Cortex of kidney (tissue), 1 donor: ENCODE measurements around the gene AGTPBP1.
A peak's percentile ranks its signal among the peaks of the same experiment; 100 is the strongest.
"Not testable (repeated sequence)": the region's sequence is repeated elsewhere in the genome, so short reads cannot be mapped to it uniquely, and the experiment has no call there.

Experiments
- DNase-seq: peaks from one replicate; lab custom pipeline; 2025; lab: John Stamatoyannopoulos, UW

Gene AGTPBP1, protein sequence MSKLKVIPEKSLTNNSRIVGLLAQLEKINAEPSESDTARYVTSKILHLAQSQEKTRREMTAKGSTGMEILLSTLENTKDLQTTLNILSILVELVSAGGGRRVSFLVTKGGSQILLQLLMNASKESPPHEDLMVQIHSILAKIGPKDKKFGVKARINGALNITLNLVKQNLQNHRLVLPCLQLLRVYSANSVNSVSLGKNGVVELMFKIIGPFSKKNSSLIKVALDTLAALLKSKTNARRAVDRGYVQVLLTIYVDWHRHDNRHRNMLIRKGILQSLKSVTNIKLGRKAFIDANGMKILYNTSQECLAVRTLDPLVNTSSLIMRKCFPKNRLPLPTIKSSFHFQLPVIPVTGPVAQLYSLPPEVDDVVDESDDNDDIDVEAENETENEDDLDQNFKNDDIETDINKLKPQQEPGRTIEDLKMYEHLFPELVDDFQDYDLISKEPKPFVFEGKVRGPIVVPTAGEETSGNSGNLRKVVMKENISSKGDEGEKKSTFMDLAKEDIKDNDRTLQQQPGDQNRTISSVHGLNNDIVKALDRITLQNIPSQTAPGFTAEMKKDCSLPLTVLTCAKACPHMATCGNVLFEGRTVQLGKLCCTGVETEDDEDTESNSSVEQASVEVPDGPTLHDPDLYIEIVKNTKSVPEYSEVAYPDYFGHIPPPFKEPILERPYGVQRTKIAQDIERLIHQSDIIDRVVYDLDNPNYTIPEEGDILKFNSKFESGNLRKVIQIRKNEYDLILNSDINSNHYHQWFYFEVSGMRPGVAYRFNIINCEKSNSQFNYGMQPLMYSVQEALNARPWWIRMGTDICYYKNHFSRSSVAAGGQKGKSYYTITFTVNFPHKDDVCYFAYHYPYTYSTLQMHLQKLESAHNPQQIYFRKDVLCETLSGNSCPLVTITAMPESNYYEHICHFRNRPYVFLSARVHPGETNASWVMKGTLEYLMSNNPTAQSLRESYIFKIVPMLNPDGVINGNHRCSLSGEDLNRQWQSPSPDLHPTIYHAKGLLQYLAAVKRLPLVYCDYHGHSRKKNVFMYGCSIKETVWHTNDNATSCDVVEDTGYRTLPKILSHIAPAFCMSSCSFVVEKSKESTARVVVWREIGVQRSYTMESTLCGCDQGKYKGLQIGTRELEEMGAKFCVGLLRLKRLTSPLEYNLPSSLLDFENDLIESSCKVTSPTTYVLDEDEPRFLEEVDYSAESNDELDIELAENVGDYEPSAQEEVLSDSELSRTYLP

DNA sequence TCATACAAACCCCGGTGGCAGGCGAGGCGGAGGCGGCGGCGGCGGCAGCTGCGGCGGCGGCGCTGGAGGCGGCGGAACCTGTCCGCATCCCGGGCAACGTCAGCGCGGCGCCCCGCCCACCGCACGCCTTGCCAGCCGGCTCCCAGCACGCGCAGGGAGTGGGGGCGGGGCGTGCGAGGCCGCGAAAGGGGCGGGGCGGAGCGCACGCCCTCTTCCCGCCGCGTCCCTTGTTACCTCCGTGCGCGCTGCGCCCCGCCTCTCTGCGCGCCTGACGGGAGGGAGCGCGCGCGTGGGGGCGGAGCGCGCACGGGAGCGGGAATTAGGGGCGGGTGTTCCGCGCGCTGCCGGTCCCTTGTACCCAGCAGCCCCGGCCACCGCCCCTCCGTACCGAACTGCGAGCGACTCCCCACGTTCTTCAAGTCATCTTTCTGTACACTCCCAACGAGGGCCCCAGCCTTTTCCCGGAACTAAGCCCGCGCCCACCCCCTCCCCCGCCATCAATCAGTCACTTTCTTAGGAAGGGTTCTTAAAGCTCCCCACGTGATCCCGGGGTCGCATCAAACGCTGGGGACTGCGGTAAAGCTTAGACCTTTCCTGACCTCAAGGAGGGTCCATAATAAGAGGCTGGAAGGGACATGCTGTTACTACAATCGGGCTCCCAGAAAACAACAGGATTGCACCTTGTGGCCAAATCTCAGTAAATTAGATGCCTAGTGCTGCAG lies at the start of gene AGTPBP1:
Gene AGTPBP1 (minus strand): TSS at position 80 of the 722 bp plus-strand sequence. CDS start 29,421 bp downstream, outside the sequence.
- peak; percentile 61 for DNase-seq

DNA sequence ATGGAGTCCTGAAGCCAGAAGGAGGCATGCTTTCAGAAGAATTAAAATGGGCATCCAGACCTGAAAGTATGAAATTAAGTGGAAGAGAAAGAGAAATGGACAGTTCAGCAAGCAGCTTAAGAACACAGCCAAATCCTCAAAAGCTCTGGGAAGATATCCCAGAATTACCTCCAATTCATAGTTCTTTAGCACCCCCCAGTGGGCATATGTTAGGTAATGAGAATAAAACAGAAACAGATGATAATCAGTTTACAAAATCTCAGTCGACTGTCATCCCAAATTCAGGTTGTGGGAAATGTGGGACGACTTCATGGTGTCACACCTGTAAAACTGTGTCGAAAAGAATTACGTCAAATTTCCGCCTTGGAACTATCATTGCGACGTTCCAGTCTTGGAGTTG lies 44.4 kb upstream of the AGTPBP1 start:
- DNase-seq, result not testable (repeated sequence)

DNA sequence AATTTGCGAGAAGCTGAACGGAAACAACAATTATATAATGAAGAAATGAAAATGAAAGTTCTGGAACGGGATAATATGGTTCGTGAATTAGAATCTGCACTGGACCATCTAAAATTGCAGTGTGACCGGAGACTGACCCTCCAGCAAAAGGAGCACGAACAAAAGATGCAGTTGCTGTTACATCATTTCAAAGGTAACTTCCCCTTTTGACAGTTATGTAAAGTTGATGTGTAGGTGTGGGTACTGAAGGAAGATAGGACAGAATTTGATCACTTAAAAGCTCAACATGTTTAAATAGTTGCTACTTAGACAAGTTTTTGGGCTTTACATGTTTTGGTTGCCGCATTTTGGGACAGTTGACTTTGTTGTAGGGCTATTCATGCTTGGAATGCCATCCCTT lies 32.1 kb upstream of the AGTPBP1 start:
- not testable (repeated sequence) for DNase-seq

DNA sequence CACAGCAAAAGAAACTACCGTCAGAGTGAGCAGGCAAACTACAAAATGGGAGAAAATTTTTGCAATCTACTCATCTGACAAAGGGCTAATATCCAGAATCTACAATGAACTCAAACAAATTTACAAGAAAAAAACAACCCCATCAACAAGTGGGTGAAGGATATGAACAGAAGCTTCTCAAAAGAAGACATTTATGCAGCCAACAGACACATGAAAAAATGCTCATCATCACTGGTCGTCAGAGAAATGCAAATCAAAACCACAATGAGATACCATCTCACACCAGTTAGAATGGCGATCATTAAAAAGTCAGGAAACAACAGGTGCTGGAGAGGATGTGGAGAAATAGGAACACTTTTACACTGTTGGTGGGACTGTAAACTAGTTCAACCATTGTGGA lies 20.0 kb upstream of the AGTPBP1 start:
- DNase-seq, result not testable (repeated sequence)

DNA sequence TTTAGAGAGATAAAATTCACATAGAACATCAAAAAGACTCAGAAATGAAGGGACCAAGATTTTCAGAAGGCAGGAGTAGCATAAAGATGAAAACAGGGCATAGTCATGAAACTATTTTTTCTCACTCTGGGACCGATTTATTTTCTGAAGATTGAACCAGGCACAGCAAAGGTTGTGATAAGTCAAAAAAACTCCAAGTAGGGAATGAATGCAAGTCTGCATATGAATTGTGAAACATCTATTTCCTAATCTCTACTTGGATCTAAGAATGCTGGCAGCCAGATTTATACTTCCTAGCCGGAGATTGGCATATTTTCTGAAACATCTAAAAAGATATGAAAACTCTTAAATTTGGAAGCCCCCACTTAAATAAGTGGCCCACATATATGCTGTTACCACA lies 16.0 kb upstream of the AGTPBP1 start:
- DNase-seq, result not testable (repeated sequence)

DNA sequence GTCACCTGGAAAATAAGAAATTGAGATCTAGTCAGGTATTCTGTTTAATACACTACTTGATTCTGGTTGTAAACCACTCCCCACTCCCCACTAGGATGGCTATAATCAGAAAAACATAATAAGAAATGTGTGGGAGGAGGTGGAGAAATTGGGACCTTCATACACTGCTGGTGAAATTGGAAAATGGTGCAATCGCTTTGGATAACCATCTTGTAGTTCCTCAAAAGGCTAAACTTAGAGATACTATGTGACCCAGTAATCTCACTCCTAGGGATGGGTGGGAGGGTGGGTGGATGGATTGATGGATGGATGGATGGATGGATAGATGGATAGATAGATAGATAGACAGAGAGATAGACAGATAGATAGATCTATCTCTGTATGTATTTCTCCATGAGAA lies 14.5 kb upstream of the AGTPBP1 start:
- not testable (repeated sequence) for DNase-seq

DNA sequence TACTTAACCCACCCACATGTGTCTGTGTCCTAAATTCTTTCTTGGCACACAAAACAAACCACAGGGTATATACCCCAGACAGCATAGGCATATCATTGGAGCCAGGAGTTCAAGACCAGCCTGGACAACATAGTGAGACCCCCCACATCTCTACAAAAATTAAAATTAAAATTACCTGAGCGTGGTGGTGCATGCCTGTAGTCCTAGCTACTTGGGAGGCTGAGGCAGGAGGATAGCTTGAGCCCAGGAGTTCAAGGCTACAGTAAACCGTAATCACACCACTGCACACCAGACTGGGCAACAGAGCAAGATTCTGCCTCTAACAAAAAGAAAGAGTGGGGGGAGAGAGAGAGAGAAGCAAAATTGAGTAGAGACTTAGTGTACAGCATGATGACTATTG lies 4.6 kb upstream of the AGTPBP1 start:
- DNase-seq, result no peak

DNA sequence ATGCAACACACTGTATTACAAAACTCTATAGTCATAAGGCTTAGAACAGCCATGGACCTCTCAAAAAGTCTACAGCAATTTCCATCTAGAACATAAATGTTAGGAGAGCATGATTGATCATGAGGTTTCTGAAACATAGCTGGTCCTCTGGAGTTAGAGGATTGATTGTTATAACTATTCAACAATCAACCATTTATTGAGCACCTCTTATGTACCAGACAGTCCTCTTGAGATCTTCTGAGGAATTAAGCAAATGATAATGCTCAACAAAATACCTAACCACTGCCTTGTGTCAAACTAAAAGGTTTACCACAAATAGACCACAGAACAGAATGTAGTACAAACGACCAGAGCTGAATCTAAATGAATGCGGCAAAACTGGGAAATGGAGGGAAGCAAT lies 3.4 kb upstream of the AGTPBP1 start:
- DNase-seq, result no peak

DNA sequence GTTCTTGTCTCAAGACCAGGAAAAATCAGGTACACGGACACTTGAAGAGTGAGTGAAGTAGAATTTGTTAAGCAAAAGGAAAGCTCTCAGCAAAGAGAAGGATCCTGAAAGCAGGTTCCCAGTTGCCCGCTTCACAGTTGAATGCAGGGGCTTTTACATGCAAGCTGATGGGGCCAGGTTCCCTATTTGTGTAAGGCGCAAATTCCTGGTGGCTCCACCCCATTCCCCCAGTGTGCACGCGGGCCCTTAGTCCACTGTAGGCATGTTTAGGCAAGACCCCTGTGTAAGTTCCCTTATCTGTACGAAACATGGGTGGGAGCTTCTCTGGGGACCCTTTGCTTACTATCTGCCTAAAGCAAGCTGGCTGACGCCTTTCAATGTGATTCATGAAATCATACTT lies 2.7 kb upstream of the AGTPBP1 start:
- no peak for DNase-seq

DNA sequence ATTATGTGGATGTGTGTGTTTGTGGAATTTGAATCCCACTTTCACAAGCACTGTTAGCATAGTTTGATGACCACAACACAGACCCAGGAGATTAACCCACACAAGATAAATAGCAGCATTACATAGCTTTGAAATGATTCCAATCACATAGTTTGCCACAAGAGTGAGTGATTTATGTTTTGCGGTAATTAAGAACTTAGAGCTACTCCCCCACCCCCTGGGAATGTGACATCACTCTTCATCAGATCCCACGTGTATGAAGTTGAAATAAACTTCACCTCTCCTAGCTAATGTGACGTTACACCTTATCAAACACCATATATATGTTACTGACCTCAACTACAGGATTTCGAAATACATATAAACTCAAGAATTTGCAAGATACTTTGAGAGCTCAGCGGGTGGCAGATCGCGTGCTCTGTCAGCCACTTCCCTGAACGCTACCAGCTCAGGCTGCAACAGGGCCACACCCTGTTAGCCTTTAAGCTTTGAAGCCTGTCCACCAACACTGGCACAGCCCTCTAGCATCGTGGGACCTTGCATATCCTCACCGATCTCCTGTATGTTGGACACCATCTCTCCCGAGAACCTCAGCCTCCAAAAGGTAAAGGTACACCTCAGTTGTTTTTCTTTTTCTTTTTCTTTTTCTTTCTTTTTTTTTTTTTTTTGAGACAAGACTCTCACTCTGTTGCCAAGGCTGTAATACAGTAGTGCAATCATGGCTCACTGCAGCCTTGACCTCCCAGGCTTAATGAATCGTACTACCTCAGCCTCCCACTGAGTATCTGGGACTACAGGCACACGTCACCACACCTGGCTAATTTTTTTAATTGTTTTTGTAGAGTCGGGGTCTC lies 1.7 kb upstream of the AGTPBP1 start:
- DNase-seq, result no peak

DNA sequence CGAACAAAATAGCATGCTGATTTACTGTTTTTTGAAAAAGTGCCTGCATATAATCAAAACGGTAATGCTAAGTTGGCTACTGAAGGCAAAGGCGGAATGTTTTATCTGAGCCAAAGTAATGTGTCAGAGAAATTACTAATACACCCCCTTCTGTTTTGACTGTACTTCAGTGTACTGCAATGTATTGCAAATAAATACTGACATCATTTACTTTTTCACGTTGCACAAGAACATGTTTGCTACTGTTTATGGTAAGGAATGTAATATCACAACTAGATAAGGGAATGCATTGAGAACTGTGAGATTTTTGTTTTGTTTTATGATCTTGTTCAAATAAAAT lies 813 bp upstream of the AGTPBP1 start:
- no peak for DNase-seq

DNA sequence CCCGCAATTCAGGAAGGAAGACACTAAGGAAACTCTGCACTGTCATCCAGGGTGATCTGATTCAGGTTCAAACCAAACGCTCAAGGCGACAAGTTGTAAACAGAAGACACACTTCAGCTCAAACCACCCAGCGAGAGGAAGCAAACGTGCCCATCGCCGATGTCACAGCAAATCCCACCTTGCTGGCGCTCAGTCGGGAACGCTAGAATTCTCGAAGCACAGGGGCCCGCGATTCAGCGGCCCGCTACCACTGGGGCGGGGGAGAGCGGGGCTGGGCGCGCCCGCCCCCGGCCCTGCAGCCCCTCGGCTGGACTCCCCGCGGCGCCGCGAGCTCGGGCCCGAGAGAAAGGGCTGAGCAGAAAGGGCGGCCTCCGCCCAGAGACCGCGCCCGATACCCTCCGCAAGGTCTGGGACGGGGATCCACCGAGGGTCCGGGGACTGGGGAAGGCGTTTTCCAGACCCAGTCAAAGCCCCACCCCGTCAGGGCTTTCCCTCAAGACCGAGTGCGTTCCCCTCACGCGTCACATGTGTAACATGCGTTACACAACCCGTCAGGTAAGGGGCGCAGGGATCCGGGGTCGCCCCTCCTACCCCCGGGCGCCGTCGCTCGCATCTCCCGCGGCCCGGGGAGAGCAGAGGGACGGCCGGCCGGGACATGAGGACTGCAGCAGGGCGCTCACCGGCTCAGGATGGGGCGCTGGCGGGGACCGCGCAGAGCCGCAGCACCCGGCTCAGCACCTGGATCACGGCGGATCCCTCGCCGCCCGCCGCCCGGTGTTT lies 469 bp downstream of the AGTPBP1 start:
- no peak for DNase-seq

DNA sequence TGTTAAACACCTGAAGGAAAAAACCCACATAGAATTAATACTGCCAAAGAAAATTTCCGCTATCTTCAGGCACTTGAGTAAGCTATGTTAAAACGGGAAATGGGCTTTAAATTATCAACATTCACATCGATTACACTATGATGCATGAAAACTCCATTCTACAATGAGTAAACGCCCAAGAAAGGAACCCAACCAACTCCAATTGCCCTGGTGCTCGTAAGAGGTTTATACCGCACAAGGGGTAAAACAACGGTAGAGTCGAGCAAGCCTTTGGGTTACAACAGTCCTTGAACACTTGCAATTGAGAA lies 1.0 kb downstream of the AGTPBP1 start:
- DNase-seq, result no peak

DNA sequence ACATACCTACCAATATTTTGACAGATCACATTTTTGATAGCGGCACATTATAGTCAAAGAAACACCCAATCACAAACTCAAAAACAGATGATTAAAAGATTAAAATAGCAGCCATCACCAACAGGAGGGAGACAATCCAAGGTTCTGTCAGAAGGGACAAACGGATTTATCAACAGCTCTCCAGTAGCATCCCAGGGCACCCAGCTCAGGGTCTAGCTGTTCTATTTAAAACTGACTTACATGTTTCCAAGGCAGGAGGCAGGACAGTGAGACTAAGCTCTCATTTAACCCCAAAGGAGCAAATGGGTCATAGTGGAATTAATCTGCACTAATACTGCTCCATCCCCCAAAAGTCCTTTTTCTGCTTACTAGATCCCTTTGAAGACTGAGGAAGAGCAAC lies 3.2 kb downstream of the AGTPBP1 start:
- no peak for DNase-seq

DNA sequence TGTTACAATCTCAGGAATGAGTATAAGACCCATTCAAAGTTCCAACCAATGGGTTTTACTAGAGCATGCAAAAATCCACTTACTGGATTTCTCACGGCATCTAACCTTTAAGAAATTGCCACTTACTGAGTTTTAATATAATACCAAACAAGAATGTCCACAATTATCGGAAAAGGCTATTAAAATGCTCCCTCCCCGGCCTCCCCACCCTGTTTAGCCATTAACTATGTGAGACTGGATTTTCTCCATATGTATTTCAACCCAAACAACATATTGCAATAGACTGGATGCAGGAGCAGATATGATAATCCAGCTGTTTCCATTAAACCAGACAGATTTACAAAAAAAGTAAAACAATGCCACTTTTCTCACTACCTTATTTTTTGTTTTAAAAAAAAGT lies 4.1 kb downstream of the AGTPBP1 start:
- DNase-seq, result no peak

DNA sequence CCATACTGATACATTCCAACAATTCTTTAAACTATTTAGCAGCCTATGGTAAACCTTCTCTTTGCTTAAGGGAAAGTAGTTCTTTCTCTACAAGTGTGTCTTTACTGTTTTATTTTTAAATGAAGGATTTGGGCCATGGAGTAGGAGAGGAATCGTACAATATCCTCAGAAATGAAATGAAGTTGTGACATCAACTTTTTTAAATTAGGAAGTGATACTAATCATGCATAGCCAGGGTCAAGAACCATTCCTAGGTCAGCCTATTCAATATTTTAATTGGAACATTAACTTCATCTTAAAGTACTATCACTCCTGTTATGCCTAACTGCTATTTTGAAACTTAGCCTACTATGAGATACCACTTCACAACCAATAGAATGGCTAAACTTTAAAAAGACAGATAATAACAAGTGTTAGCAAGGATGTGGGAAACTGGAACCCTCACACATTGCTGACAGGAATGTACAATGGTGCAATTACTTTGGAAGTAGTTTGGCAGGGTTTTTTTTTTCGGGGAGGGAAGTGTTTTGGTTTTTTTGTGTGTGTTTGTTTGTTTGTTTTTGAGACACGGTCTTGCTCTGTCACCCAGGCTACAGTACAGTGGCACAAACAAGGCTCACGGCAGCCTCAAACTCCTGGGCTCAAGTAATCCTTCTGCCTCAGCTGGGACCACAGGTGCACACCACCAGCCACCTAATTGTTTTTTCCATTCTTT lies 10.7 kb downstream of the AGTPBP1 start:
- no peak for DNase-seq

DNA sequence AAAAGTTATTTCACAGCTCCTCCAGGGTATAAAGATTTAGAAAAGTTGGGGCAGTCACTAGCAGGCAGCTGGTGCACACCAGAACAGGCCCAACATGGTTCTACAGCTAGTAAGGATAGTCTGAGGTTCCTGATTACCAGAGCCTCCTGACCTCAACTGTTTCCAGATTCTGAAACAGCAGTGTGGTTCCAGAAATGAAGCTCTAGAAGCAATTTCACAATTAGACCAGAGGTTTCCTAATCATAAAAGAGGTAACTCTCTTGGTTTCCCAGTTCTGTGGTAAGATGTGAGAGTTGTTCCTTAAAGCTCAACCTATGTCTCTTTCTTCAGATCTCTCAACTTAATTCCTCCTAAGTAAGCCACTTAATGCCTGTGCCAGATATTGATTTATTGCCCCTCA lies 11.9 kb downstream of the AGTPBP1 start:
- DNase-seq, result no peak

DNA sequence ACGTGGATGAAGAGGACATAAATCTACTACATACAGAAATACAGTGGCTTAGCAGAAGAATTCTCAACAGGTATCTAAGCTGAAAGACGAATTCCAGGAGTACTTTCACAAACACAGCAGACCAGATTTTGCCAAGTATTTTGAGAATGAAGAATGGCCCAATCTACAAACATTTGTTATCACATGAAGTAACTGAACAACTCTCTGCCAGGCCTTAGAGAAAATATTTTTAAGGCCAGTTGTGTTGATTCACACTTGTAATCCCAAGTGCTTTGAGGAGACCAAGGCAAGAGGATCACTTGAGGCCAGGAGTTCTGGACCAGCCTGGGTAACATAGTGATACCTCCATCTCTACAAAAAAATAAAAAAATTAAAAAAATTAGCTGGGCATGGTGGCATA lies 14.3 kb downstream of the AGTPBP1 start:
- DNase-seq, result no peak

DNA sequence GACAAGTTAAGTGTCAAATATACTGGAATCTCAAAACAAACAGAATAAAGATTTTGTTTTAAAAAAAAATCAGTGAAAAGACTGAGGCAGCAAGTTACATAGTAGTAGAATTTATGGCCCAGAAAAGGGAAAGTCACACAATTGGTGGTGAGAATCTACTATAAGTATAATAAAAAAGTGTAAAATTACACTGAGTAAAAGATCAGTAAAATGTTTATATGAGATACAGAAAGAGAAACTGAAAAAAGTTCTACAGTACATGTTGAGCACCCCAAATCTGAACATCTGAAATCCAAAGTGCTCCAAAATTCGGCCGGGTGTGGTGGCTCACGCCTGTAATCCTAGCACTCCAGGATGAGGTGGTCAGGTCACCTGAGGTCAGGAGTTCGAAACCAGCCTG lies 15.0 kb downstream of the AGTPBP1 start:
- DNase-seq, result no peak

DNA sequence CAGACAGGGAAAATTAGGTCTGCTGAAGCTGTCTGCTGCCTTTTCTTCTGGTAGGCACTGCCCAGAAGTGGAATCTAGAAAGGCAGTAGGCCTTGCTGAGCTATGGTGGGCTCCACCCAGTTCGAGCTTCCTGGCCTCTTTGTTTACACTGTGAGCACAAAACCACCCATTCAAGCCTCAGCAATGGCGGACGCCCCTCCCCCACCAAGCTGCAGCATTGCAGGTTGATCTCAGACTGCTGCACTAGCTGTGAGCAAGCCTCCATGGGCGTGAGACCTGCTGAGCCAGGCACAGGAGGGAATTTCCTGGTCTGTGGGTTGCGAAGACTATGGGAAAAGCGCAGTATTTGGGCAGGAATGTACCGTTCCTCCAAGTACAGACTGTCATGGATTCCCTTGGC lies 18.5 kb downstream of the AGTPBP1 start:
- no peak for DNase-seq
